NCI-H2107 treated with DMSO at 0.1 percent for 48 hours (cell line): Measurements from ENCODE around the gene HEPHL1.

Source experiments
- DNase-seq: peaks from one replicate; lab custom pipeline; 2025; ENCODE audit not compliant: unreplicated experiment; lab: John Stamatoyannopoulos, UW

Gene HEPHL1

DNA sequence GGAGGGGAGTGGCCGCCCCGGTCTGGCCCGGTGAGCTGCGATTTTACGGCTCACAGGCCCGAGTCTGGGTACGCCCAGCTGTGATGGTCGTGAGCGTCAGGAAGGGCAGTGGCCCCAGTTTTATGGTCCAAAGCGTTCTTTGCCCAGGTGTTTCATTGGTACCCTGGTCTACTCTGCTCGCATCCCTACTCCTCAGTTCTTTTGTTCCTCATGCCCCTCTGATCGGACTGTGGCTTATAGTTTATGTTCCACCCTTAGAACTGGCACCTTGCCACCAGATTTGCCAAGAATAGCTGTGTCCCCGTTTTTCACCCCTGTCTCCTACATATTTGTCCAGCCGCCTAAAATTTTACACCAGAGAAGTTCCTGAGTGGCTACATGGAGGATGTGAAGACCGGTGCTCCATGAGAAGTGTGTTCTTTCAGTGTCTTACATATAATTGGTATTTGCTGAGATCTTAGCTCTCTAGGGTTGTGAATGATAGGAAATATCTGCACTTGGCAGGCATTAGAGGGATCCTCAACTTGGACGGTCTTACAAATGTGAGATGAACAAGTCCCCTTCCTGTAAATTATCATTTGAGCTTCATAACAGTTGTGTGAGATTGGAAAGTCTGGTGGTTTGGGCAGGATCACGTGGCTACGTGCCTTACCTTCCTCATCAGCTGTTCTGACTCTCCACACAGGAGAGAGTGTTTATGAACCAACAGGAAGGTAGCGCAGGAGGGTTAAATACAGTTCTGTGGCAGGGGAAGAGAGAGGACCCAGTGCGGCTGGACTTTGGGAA is 108.6 kb downstream of the HEPHL1 start:
- DNase-seq = peak; percentile 18

DNA sequence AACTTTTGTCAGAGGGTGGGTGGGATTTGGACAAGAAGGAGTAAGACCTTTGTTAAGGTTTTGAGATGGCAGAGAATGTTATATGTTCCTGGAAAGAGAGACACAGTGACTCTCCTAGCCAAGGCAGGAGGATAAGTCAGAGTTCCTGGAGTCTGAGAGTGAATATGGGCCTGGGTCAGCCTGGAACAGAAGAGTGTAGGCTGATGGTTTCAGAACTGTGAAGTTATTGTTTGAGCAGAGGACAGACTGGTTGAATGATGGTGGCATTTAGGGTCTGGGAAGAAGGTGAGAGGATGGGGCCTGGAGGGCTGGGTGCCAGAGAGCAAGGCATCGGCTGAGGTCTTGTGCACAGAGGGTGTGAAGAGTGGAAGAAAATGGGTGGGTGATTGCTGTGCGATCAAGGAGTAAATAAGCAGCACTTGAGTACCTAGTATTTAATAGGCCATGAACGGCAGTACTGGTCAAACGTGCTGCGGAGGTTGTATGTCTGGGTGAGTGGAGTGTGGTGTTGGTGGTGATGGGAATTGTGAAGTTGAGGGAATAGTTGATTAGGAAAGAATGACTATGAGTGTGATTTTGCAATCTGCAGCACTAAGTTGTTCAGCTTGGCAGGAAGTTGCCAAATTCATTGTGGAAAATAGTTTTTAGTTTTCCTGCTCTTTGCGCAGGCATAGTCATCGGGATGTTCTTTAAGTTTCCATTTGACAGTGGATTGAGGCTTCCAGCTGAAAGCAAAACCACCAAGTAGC is 109.3 kb downstream of the HEPHL1 start:
- no peak for DNase-seq

DNA sequence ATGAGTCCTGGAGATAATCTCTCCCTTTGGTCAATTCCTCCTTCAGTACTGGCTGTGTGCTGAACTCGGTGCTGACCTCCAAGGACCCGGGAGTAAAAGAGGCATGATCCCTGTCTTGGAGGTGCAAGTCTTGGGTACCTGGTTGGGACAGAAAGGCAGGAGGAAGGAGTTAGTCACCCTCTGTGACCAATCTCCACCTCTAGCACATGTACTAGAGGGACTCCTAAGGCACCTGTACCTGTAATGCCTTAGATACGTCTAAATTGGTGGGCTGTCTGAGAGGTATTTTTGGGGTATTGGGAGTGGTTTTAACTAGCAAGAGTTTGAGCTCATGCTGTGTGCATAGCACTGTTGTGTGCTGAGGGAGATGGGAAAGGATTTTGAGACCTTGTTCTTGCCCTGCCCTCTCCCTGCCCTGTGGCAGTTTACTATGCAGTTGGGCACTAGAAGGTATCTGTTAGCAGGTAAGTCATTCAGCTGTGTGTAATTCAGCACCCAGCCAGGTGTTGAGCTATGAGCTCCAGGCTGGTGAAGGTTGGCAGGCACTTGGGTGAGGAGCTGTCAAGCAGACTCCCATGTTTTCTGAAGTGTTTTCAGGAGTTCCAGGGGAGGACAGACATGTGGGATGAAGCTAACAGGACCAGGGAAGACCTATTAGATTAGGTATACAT is 110.0 kb downstream of the HEPHL1 start:
- DNase-seq = peak; percentile 33

DNA sequence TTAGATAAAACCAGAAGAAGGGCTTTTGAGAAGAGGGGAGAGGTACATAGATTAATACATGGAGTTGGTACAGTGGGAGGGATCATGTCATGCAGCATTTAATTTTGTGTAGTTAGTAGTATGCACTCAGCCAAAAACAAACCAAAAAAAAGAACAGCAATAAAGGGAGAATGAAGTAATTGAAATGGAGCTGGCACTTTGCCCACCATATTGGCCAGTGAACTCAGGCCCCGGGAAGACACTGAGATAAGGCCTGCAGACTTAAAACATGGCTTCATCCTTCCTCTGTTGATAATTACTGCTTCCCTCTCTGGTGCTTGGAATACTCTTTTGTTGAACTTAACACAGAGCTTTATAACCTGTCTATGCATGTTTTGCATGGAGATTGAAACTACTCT is 110.6 kb downstream of the HEPHL1 start:
- no peak for DNase-seq

DNA sequence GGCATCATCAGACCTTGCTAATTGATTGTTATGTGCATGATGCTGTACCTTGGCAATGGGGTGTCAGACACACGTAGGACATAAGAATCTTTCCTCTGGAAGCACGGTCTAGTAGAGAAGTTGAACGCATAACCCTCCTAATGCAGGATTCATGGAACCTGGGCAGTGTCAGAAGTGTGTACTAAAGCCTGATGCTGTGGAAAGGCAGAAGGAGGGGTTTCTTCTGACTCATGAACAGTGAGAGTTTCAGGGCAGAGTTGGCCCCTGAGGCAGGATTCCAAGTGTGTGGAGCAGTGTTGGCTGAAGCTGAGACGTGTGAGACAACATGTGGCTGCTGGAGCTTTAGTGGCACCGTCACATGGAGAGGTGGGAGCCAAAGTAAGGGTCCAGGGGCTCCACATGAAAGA is 111.0 kb downstream of the HEPHL1 start:
- no peak for DNase-seq

DNA sequence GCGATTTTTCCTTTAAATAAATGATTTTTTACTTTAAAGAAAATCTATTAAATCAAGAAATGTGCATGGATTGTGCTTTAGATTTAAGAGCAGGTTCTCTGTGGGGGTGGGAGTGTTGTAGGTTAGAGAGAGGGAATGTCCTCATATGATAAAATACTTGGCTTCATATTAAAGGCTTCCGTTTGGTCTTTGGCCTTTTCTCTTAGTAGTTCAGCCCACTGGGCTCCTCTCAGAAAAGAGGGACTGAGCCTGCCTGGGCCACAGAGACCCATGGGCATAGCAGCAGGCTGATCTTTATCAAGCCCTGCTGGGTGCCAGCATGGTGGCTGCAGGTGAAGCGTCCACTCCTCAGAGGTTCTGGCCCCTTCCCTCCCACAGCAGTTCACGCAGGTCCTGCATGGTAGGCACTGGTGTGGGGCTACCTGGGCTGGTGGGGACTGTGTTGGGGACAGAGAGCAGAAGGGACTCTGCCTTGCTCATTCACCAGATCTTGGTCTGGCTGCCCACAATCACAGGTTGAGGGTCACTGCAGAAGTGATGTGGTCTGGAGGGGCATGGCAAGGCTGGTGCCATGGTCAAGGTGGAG is 111.8 kb downstream of the HEPHL1 start:
- no peak for DNase-seq

DNA sequence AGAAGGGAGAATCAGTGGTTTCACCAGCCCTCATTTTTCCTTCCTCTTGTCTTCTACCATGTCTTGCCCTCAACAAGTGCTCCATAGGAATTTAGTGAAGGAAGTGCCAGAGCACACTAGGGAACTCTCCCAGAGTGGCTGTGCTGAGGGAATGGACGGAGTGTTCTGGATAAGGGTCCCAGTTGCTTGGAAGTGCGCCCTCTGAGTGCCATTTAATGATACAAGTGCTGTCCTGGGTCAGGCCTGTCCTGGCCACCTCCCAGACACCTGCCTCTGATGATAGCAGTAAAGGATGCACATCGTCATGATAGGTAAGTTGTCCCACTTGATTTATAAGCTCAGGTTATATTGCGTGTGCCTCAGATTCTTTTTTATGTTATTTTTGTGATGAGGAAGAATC is 112.6 kb downstream of the HEPHL1 start:
- no peak for DNase-seq

DNA sequence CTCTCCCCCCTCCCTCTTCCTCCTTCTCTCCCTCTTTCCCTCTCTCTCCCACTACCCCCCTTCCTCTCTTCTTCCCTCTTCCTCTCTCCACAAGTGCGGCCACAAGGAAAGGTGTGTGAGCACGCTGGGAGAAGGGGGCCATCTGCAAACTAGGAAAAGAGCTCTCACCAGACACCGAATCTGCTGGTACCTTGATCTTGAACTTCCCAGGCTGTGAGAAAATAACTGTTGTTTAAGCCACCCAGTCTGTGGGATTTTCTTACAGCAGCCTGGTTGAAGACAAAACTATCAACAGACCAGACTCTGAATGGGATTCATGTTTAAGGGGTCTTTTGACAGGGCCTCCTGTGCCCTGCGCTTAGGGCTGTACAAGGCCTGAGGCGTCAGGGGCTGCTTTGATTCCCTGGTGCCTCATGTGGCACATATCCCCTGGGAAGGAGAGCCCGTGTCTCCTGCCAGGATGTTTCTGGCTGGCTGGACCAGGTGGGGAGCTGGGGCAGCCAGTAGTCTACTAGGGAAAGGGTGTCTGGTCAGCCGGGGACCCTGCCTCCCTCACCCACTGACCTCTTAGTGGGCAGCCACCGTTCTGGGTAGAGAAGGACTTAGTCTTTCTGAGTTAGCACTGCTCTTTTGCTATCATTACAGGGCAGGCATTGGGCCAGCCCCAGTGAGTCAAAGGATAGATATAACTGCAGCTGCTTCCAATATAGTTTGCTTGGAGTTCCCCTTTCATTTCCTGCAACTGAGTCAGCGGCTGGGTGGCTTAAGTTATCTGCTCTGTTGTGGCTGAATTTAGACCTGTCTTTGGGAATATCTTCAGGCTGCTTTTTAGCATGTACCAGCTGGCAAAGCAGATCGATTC is 113.7 kb downstream of the HEPHL1 start:
- DNase-seq = no peak

DNA sequence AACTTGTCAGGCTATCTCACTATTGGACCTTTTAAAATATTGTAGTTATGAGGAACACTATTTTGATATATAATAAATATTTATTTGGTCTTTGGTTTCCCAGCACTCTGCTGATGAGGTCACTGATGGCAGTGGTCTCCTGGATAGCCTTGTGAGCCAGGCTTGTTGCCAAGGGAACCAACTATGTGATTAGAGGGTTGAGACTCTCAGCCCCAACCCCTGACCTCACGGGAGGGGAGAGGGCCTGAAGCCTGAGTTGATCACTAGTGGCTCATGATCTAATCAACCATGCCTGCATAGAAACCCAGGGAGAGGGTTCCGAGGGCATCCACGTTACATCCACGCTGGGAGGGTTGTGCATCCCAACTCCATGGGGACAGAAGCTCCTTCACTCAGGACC is 118.3 kb downstream of the HEPHL1 start:
- no peak for DNase-seq

DNA sequence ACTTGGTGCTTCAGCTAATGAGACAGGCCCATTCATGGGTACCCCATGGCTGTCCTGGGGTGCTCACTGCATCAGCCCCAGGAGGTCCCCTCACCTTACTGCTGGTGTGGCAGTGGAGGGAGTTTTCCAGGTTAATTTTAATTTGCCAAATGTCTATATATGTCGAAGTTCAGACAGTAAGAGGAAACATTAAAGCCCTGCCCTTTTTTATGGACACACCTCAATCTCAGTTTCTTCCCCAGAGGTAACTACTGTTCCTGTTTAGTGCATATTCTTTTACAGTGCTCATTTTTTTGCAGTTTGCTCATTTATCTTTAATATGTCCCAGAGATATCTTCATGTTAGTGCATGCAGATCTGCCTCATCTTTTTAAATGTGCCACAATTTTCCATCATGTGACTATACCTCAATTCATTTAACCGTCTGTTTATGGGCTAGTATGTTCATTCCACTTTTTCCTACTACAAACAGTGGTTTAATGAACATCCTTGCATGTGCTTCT is 119.1 kb downstream of the HEPHL1 start:
- no peak for DNase-seq

DNA sequence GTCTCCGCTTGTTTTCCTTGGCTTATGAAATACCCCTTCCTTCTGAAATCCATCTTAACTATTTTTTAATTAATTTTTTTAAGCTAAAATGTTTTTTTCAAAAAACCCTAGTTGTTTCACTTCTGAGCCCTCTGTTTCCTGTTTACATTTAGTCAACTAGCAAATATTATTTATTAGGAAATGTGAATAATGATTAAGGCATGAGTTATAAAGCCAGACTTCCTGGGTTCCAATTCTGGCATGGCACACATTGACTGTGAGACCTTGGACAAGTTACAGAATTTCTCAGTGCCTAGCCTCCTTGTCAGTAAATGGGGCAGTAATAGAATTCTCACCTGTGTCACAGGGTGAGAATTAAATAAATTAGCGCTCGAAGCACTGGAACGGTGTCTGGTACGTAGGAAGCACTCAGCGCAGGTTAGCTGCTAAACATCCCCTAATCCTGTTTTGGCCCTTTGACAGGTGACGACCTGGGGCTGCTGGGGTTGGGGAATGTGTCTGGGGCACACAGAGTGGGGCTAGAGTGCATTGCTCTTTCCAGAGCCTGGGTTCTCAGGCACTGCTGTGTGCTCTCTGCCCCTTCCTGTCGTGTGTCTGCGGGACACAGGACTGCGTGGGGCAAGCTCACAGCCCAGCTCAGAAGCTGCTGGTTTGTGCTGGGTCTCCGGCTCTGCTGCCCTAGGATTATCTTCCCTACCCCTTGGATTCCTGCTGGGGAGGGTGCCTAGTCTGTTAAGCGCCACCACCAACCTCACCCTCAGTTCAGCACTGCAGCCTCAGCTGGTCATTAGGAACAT is 120.6 kb downstream of the HEPHL1 start:
- DNase-seq = no peak

DNA sequence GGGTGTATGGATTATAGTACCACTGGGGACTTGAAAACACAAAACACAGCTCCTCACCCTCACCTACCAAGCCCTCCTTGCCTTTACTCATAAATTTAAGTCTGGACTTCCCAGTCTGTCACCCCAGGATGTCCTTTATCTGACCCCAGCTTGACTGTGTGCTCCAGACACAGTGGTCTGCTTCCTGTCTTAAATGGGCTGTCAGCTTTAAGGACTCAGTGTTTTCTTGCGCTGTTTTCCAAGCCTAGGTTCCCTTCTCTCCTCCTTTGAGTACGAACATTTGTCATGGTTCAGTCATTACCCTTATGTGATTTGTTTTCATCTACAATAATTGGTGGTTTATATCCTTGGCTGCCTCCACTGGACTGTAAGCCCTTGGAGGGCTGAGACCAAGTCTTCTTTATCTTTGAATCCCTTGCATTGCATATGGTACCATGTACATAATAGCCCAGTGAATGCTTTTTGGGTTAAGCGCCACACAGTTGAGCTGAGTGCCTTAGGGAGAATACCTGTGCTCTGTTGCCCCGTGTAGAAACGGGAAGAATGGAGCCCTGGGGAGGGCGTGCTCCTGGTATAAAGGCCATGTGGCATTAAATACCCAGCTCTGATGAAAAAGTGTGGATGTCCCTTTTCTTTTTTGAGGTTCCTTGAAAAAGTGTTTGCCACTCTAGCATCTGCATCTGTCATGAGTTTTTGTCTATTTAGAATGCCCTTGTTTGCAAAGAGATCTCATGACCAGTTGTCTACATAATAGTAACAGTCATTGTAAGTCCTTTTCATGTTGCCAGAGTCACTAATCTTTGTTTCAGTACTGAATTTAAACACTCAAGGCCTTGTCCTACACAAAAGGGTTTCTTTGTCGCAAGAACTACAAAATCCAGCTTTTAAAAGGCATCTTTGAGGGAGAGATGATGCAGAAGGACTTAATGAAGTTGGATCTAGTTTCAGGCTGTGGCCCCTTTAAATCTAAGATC is 121.4 kb downstream of the HEPHL1 start:
- no peak for DNase-seq

DNA sequence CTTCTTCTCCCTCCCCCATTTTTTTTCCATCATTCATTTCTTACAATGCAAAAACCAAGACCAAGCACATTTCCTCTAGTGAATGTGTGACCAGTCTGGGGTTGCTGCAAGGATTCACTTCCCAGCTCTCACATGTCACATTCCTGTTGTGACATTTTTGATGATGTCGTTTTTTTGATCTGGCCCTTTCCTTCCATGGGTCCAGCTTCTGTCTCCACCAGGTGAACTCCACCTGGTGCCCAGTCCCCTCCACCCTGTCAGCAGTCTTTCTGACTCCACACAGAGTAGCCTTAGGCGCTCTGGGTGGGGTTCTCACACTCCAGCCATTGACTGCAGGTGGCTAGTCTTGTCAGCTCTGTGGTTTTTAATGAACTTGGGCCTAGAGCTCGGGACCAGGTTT is 123.1 kb downstream of the HEPHL1 start:
- no peak for DNase-seq

DNA sequence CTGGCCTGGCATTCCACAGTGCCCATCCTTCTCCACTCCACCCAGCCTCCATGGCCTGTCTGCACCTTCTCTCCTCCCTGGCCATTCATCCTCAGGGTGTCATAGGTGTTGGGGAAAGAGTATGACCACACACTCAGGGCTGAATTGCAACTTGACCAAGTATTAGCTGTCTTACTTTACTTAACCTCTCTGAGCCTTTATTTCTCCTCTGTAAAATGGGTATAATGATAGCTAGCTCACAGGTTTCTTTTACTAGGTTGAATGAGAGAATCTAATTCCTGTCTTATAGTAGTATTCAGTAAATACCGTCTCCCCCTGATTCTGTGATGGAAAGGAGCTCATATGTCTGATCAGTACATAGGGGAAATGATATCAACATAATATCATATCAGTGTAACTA is 123.5 kb downstream of the HEPHL1 start:
- DNase-seq = no peak

DNA sequence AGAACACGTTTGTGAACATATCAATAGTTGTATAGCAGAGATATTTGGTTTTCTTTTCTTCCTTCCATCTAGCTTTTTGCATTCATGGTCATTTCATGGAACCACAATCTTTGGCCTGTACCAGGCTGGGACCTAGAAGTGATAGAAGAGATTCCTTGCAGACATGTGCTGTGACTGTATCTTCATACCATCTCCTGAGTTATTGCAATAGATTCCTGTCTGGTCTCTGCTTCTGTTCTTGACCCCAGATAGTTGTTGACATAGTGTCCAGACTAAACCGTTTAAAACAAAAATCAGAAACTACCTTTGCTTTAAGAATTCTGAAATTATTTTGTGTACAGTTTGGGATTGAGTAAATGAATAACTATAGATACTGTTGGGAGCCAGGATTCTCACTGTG is 124.3 kb downstream of the HEPHL1 start:
- no peak for DNase-seq

DNA sequence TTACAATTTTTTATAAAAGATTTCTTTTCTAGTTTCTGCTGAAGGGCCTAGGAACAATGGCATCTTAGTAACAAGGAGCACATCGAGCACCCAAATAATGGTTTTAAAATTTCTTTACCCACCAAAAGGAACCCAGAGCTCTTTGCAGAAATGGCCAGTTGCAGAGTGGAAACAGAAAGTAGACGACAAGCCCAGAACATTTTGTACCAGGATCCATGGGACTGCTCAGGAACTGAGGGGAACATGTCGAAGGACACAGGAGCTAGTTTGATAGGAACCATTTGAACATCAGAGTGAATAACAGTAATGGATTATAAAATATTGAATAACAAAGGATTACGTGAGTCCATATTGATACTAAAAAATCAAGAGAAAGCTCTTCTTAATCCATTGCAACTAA is 124.8 kb downstream of the HEPHL1 start:
- no peak for DNase-seq

DNA sequence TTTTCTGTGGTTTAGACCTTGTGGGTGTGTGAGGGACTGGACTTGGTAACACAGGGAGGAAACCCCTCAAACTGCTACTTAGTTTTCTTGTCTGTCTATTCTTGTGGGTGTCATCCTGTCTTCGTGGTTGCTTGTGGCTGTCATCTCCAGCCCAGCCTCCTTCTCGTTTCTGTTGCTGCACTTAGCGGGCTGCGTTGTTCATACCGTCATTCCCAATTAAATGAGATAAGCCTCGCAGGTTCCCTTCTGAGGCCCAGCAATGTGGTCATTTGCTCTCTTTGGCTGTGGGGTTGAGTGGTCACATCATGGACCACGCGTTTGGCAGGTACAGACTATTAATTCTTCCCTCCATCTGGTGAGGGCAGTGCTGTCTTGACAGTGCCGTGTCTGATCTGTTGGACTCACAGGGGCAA is 126.3 kb downstream of the HEPHL1 start:
- no peak for DNase-seq

DNA sequence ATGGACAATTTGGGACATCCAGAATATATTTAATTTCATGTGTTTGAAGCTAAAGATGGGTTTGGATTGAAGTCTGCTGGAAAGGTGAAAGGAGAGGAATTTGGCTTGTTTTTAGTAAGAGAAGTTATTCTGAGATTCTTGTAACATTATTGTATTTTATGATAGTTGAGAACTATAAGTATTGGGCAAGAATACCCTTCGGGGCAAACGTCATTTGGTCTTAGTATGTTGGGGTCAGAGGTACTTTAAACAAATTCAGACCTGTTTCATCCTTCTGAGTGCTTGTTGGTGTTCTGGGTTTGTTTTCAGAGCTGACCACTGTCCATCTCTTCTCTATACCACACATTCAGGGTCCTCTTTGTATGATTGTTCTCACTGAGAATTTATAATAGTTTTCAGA is 127.0 kb downstream of the HEPHL1 start:
- no peak for DNase-seq
